HG02571 (cell line): ENCODE results near the gene CER1.

ENCODE experiments used
- ATAC-seq: cut with Tn5 transposase; IDR thresholded peaks from one replicate; pipeline ENCODE4 v1.9.1; 2021; ENCODE audit warnings: mild to moderate bottlenecking, moderate library complexity; ENCODE audit not compliant: unreplicated experiment

The CER1 gene

GRCh38 chr9:14722391-14723035, at the start of gene CER1:
Gene CER1 (minus strand): TSS chr9:14722733. CDS start chr9:14722672, 61 bp downstream.
- ATAC-seq, result no peak

- ATAC-seq, result no peak
These were observed 48.1 kb upstream of the CER1 start for GRCh38 chr9:14770592-14770991.

GRCh38 chr9:14769230-14769571, 46.7 kb upstream of the CER1 start:
- ATAC-seq, result no peak

GRCh38 chr9:14768405-14769229, 46.1 kb upstream of the CER1 start:
- no peak for ATAC-seq

GRCh38 chr9:14766299-14766698, 43.8 kb upstream of the CER1 start:
- no peak for ATAC-seq

- ATAC-seq, result no peak
These were observed 39.1 kb upstream of the CER1 start for GRCh38 chr9:14761584-14761983.

GRCh38 chr9:14760060-14760459, 37.5 kb upstream of the CER1 start:
- no peak for ATAC-seq

GRCh38 chr9:14756291-14756690, 33.8 kb upstream of the CER1 start:
- ATAC-seq, result no peak

- ATAC-seq, result no peak
These were observed 30.3 kb upstream of the CER1 start for GRCh38 chr9:14752871-14753270.

- ATAC-seq, result no peak
These were observed 29.7 kb upstream of the CER1 start for GRCh38 chr9:14752271-14752670.

- ATAC-seq, result no peak
These were observed 28.3 kb upstream of the CER1 start for GRCh38 chr9:14750821-14751220.

- ATAC-seq, result no peak
These were observed 27.2 kb upstream of the CER1 start for GRCh38 chr9:14749741-14750211.

GRCh38 chr9:14748373-14748772, 25.8 kb upstream of the CER1 start:
- ATAC-seq, result no peak

- no peak for ATAC-seq
These were observed 24.6 kb upstream of the CER1 start for GRCh38 chr9:14747111-14747510.

- no peak for ATAC-seq
These were observed 24.1 kb upstream of the CER1 start for GRCh38 chr9:14746626-14747025.

- no peak for ATAC-seq
These were observed 22.2 kb upstream of the CER1 start for GRCh38 chr9:14744768-14745167.

- peak; percentile 83 for ATAC-seq
These were observed 18.8 kb upstream of the CER1 start for GRCh38 chr9:14741369-14741768.

GRCh38 chr9:14733133-14733532, 10.6 kb upstream of the CER1 start:
- ATAC-seq, result no peak

GRCh38 chr9:14731294-14731981, 8.9 kb upstream of the CER1 start:
- no peak for ATAC-seq

- ATAC-seq, result no peak
These were observed 7.9 kb upstream of the CER1 start for GRCh38 chr9:14730461-14730898.

GRCh38 chr9:14723301-14723700, 768 bp upstream of the CER1 start:
- no peak for ATAC-seq
